Smooth muscle cell (in vitro differentiated cells): ENCODE data around the gene PYGB. TPM values are rescaled to one million over a fixed set of nuclear protein-coding genes. Genes with fewer than 3 reads are reported as not detected.

Experiments
- DNase-seq: peaks from one replicate; lab custom pipeline; 2025; ENCODE audit not compliant: unreplicated experiment; lab: John Stamatoyannopoulos, UW
- H2AFZ ChIP-seq: fragments of 200-600 bp; sonication (generic); 2 replicates; pipeline ENCODE4 v1.6.0; 2016; ENCODE audit warnings: antibody characterized with exemption, low read depth, mild to moderate bottlenecking
- H3F3A ChIP-seq: fragments of 200-600 bp; sonication (generic); 2 replicates; pipeline ENCODE4 v1.6.0; 2017; ENCODE audit warnings: antibody characterized with exemption, low read depth
- H3K27ac ChIP-seq: fragments of 200-600 bp; sonication (generic); 2 replicates; pipeline ENCODE4 v1.5.1; 2016; ENCODE audit warnings: low read depth, mild to moderate bottlenecking
- H3K27me3 ChIP-seq: fragments of 200-600 bp; sonication (generic); 2 replicates; pipeline ENCODE4 v1.6.1; 2016; ENCODE audit warnings: low read depth, mild to moderate bottlenecking
- H3K36me3 ChIP-seq: fragments of 200-600 bp; sonication (generic); 2 replicates; pipeline ENCODE4 v1.5.1; 2016; ENCODE audit warnings: low read depth
- H3K4me1 ChIP-seq: fragments of 200-600 bp; sonication (generic); 2 replicates; pipeline ENCODE4 v1.5.1; 2016; ENCODE audit warnings: low read depth
- H3K4me2 ChIP-seq: fragments of 200-600 bp; sonication (generic); 2 replicates; pipeline ENCODE4 v1.6.0; 2016; ENCODE audit warnings: mild to moderate bottlenecking
- H3K4me3 ChIP-seq: fragments of 200-600 bp; sonication (generic); 2 replicates; pipeline ENCODE4 v1.5.1; 2016; ENCODE audit warnings: mild to moderate bottlenecking
- H3K79me2 ChIP-seq: fragments of 200-600 bp; sonication (generic); 2 replicates; pipeline ENCODE4 v1.6.0; 2016; ENCODE audit warnings: low read depth, mild to moderate bottlenecking
- H3K9ac ChIP-seq: fragments of 200-600 bp; sonication (generic); 2 replicates; pipeline ENCODE4 v1.6.0; 2016; ENCODE audit warnings: low read depth
- H3K9me3 ChIP-seq: fragments of 200-600 bp; sonication (generic); replicated peaks from 2 replicates; pipeline ENCODE4 v1.5.1; 2016; ENCODE audit warnings: low read depth
- H4K20me1 ChIP-seq: fragments of 200-600 bp; sonication (generic); 2 replicates; pipeline ENCODE4 v1.6.0; 2016; ENCODE audit warnings: low read depth
- CTCF ChIP-seq: fragments of 200-600 bp; sonication (generic); IDR thresholded peaks from 2 replicates; pipeline ENCODE4 v1.5.1; 2017; ENCODE audit warnings: borderline replicate concordance, mild to moderate bottlenecking, antibody characterized with exemption; ENCODE audit not compliant: insufficient read depth, poor library complexity, severe bottlenecking
- WGBS: methylation state at CpG from one replicate; pipeline ENCODE4 v1.1.7; 2016; ENCODE audit warnings: low lambda C conversion rate; 5-methylcytosine and 5-hydroxymethylcytosine counted together
- polyA plus RNA-seq: library from polyadenylated mRNA; unstranded; fragments of >200 nt; fragmentation: Nextera tagmentation; extraction: Ambion mirVana; gene quantifications from 2 replicates; pipeline ENCODE4 v1.2.1, GENCODE V29; 2016
- total RNA-seq: library from RNA; depleted of rRNA; stranded (reverse); fragments of >200 nt; gene quantifications from 2 replicates; pipeline ENCODE4 v1.2.3, GENCODE V29; 2014

The PYGB gene
- total and polyA plus RNA-seq, 2 experiments from 2014 or later: 31.8 to 39.4 TPM

- no peak for DNase-seq
- Histone ChIP-seq H3K27me3 (no peaks in the 10 kb centered on the region), H3K4me2 (no peak overlapping the region), H3K36me3 (no peaks in the 10 kb centered on the region), H3K4me3 (no peak overlapping the region), H3K4me1 (no peaks in the 10 kb centered on the region), H3F3A (no peaks in the 10 kb centered on the region), H3K9me3 (no peaks in the 10 kb centered on the region), H2AFZ (no peak overlapping the region), H3K27ac (no peak overlapping the region), H4K20me1 (no peaks in the 10 kb centered on the region), H3K9ac (no peak overlapping the region), H3K79me2 (no peaks in the 10 kb centered on the region)
- 93% methylated on average over 21 of the region's 21 CpGs for WGBS
- no peak for TF ChIP-seq CTCF
These were observed 30.4 kb upstream of the PYGB start for GRCh38 chr20:25217161-25218108.

- no peak overlapping the region for H3K4me2 ChIP-seq
- no peaks in the 10 kb centered on the region for H3K79me2 ChIP-seq
- no peak for DNase-seq
- TF ChIP-seq CTCF: no peak
- H3K4me1 ChIP-seq: peaks cover 6% of the 10 kb centered on the region
- H2AFZ ChIP-seq: no peak overlapping the region
- no peaks in the 10 kb centered on the region for H3K9me3 ChIP-seq
- no peaks in the 10 kb centered on the region for H4K20me1 ChIP-seq
- no peak overlapping the region for H3K4me3 ChIP-seq
- H3K9ac ChIP-seq: no peak overlapping the region
- 94% methylated on average over 8 of the region's 8 CpGs for WGBS
- no peaks in the 10 kb centered on the region for H3K27me3 ChIP-seq
- H3K27ac ChIP-seq: no peak overlapping the region
- H3K36me3 ChIP-seq: no peaks in the 10 kb centered on the region
- no peaks in the 10 kb centered on the region for H3F3A ChIP-seq
These were observed 29.8 kb upstream of the PYGB start for GRCh38 chr20:25218109-25218486.

GRCh38 chr20:25218492-25218891, 29.4 kb upstream of the PYGB start:
- no peak overlapping the region for H3K27ac ChIP-seq
- H3K9ac ChIP-seq: no peak overlapping the region
- TF ChIP-seq CTCF: no peak
- no peak overlapping the region for H2AFZ ChIP-seq
- H3F3A ChIP-seq: no peaks in the 10 kb centered on the region
- no peaks in the 10 kb centered on the region for H3K36me3 ChIP-seq
- H3K4me3 ChIP-seq: no peak overlapping the region
- H3K79me2 ChIP-seq: no peaks in the 10 kb centered on the region
- DNase-seq: no peak
- H3K27me3 ChIP-seq: no peaks in the 10 kb centered on the region
- no peaks in the 10 kb centered on the region for H3K9me3 ChIP-seq
- peaks cover 8% of the 10 kb centered on the region for H3K4me1 ChIP-seq
- H4K20me1 ChIP-seq: no peaks in the 10 kb centered on the region
- WGBS: 92% methylated on average over 12 of the region's 12 CpGs
- no peak overlapping the region for H3K4me2 ChIP-seq
